Spleen (tissue), 7 donors: ENCODE measurements around the gene TBL3.

ENCODE experiments used
- CTCF ChIP-seq, 11 experiments: fragments of 200-600 bp in 7 of 11; fragments of 450-650 bp in 4 of 11; sonication (generic) in 4 of 11; IDR thresholded peaks in 8 of 11; conservative IDR thresholded peaks in 3 of 11; 1 replicate in 7 of 11; 2 replicates in 4 of 11; pipeline versions ENCODE4 v1.4.0 to v1.8.0; 2016 to 2021; ENCODE audit warnings: antibody characterized with exemption in 11 of 11, inconsistent platforms in 4 of 11, mild to moderate bottlenecking in 1 of 11
- POLR2A ChIP-seq, 3 donors: fragments of 450-650 bp; IDR thresholded peaks; one replicate each; pipeline ENCODE4 v1.5.1; 2017; ENCODE audit warnings: antibody characterized with exemption in 3 of 3, mild to moderate bottlenecking in 1 of 3
- donor health status: DM: no; HTN: no; CAD: no; lungs with moderate emphysema.
- donor health status: DM: no; HTN: no; CAD: no.
- donor health status: DM: no; HTN: no; CAD: no.

- TF ChIP-seq CTCF (IDR thresholded peaks at IDR 0.05 in 8 of 11, conservative IDR thresholded peaks at IDR 0.05 in 3 of 11), result no peak
- TF ChIP-seq POLR2A (IDR thresholded peaks at IDR 0.05), result no peak
Observed at GRCh38 chr16:1953734-1954133, 18.1 kb upstream of the TBL3 start.
